NCI-H1092 treated with DMSO at 0.1 percent for 48 hours (cell line): ENCODE measurements around the gene RBBP8.

ENCODE experiments used
- DNase-seq: peaks from one replicate; lab custom pipeline; 2025; lab: John Stamatoyannopoulos, UW

RBBP8 gene

GRCh38 chr18:23062011-23062410 lies 128.9 kb downstream of the RBBP8 start:
- no peak for DNase-seq

- DNase-seq = no peak
These were observed 130.4 kb downstream of the RBBP8 start for GRCh38 chr18:23063502-23063901.

- DNase-seq = no peak
These were observed 132.2 kb downstream of the RBBP8 start for GRCh38 chr18:23065234-23065806.

GRCh38 chr18:23066060-23066459 lies 132.9 kb downstream of the RBBP8 start:
- no peak for DNase-seq

GRCh38 chr18:23066504-23067039 lies 133.4 kb downstream of the RBBP8 start:
- no peak for DNase-seq

GRCh38 chr18:23067236-23067635 lies 134.1 kb downstream of the RBBP8 start:
- DNase-seq = no peak

GRCh38 chr18:23068011-23068410 lies 134.9 kb downstream of the RBBP8 start:
- DNase-seq = no peak

- DNase-seq = no peak
These were observed 135.6 kb downstream of the RBBP8 start for GRCh38 chr18:23068570-23069310.

- DNase-seq = no peak
These were observed 136.4 kb downstream of the RBBP8 start for GRCh38 chr18:23069481-23069880.

GRCh38 chr18:23069898-23070297 lies 136.8 kb downstream of the RBBP8 start:
- no peak for DNase-seq

- DNase-seq = no peak
These were observed 138.2 kb downstream of the RBBP8 start for GRCh38 chr18:23071285-23071684.

- no peak for DNase-seq
These were observed 139.0 kb downstream of the RBBP8 start for GRCh38 chr18:23072079-23072478.

- DNase-seq = no peak
These were observed 141.0 kb downstream of the RBBP8 start for GRCh38 chr18:23073996-23074606.
